K562 (cell line): Measurements from ENCODE around the gene TPK1. TPM values are rescaled to one million over a fixed set of nuclear protein-coding genes. Genes with fewer than 3 reads are reported as not detected.

Source experiments
- ATAC-seq: fragments of 200-7000 bp; cut with Tn5 transposase; 3 replicates; pipeline ENCODE4 v1.9.1; 2020; ENCODE audit warnings: moderate library complexity
- BruUV-seq: library from RNA; stranded (reverse); fragments of 400-500 nt; replicated peaks from 2 replicates; lab custom pipeline; 2021; lab: Mats Ljungman, UMichigan
- CTCF ChIA-PET: fragments of 300-600 bp; formaldehyde crosslinking; extraction: SDS; loops from one replicate; lab custom pipeline; 2021; ENCODE audit warnings: low intra/inter-chr PET ratio; lab: Yijun Ruan, JAX
- POLR2A ChIA-PET: fragments of 300-600, 350-650 bp; sonication (Branson Sonifier 250); formaldehyde crosslinking; extraction: SDS; loops from one replicate; lab custom pipeline; 2021; ENCODE audit warnings: antibody characterized with exemption, inconsistent platforms; lab: Yijun Ruan, JAX
- DNase-seq, 4 experiments: peaks; one replicate each; pipeline versions ENCODE4 v3.0.0 to v3.0.0-alpha.2; 2011 to 2018; ENCODE audit warnings: low spot score in 3 of 4, mixed read lengths in 3 of 4; ENCODE audit errors: extremely low read depth in 1 of 4
- FAIRE-seq: peaks from 2 replicates; lab custom pipeline; 2011; peaks lifted over from hg19 to GRCh38; lab: Jason Lieb, UNC
- H2AFZ ChIP-seq: 2 replicates; pipeline ENCODE4 v1.6.0; 2011; ENCODE audit warnings: low read depth, low read length, control low read depth, inconsistent platforms
- H3K27ac ChIP-seq: fragments of 200-600 bp; 3 replicates; pipeline ENCODE4 v1.8.0; 2011; ENCODE audit warnings: low read depth, mild to moderate bottlenecking, control low read depth, inconsistent platforms, low read length, moderate library complexity, mixed read lengths; ENCODE audit errors: extremely low read depth
- H3K27me3 ChIP-seq, 2 experiments: fragments of 300-600 bp in 1 of 2; 2 replicates in 1 of 2; 3 replicates in 1 of 2; pipeline versions ENCODE4 v1.6.0 to v1.8.0; 2011; ENCODE audit warnings: inconsistent platforms in 2 of 2, low read length in 2 of 2, mild to moderate bottlenecking in 1 of 2, mixed read lengths in 1 of 2, moderate library complexity in 1 of 2; ENCODE audit not compliant: control insufficient read depth in 2 of 2, insufficient read depth in 2 of 2
- H3K36me3 ChIP-seq: fragments of 300-600 bp; 3 replicates; pipeline ENCODE4 v1.8.0; 2011; ENCODE audit warnings: mild to moderate bottlenecking, low read length, inconsistent platforms; ENCODE audit not compliant: control insufficient read depth, insufficient read depth
- H3K4me1 ChIP-seq, 2 experiments: fragments of 200-600 bp in 1 of 2; replicated peaks in 1 of 2; 2 replicates in 1 of 2; 3 replicates in 1 of 2; pipeline versions ENCODE4 v1.5.1 to v1.8.0; 2011; ENCODE audit warnings: inconsistent platforms in 2 of 2, low read length in 2 of 2, mild to moderate bottlenecking in 1 of 2, mixed read lengths in 1 of 2, moderate library complexity in 1 of 2; ENCODE audit not compliant: control insufficient read depth in 2 of 2, insufficient read depth in 2 of 2
- H3K4me2 ChIP-seq: 2 replicates; pipeline ENCODE4 v1.6.1; 2011; ENCODE audit warnings: low read length, control low read depth, inconsistent platforms, mixed read lengths; ENCODE audit not compliant: insufficient read depth
- H3K4me3 ChIP-seq: fragments of 200-600 bp; sonication (generic), shearing (Covaris generic); 2 replicates; pipeline ENCODE4 v1.5.1; 2016; ENCODE audit warnings: control low read depth, inconsistent platforms
- H3K79me2 ChIP-seq: fragments of 200-600 bp; 3 replicates; pipeline ENCODE4 v1.8.0; 2011; ENCODE audit warnings: low read length, inconsistent platforms; ENCODE audit not compliant: control insufficient read depth, insufficient read depth
- H3K9ac ChIP-seq, 2 experiments: 2 replicates each; pipeline versions ENCODE4 v1.6.0 to v1.6.1; 2011; ENCODE audit warnings: low read depth in 2 of 2, low read length in 2 of 2, control low read depth in 1 of 2, inconsistent platforms in 1 of 2, mild to moderate bottlenecking in 1 of 2, mixed read lengths in 1 of 2; ENCODE audit not compliant: insufficient read depth in 1 of 2
- H3K9me1 ChIP-seq: one replicate; pipeline ENCODE4 v1.6.0; 2011; ENCODE audit warnings: inconsistent platforms, mild to moderate bottlenecking, low read length, moderate library complexity; ENCODE audit not compliant: control insufficient read depth, insufficient read depth
- H3K9me3 ChIP-seq: replicated peaks from 2 replicates; pipeline ENCODE4 v1.5.1; 2011; ENCODE audit warnings: low read depth, low read length, inconsistent platforms; ENCODE audit not compliant: control insufficient read depth, insufficient read depth
- H4K20me1 ChIP-seq: replicated peaks from 2 replicates; pipeline ENCODE4 v1.6.1; 2011; ENCODE audit warnings: low read length, inconsistent platforms, mixed read lengths; ENCODE audit not compliant: control insufficient read depth, insufficient read depth
- GATAD2B ChIP-seq: fragments of 450-650 bp; IDR thresholded peaks from 2 replicates; pipeline ENCODE4 v1.6.1; 2017; ENCODE audit warnings: mild to moderate bottlenecking, borderline replicate concordance
- SMAD2 ChIP-seq: fragments of 150-350 bp; IDR thresholded peaks from 2 replicates; pipeline ENCODE4 v1.6.1; 2014; ENCODE audit warnings: low read depth, mild to moderate bottlenecking, low read length
- ZBTB11 ChIP-seq, 3 experiments: fragments of 200-800 bp in 1 of 3; fragments of 250-450 bp in 1 of 3; fragments of 450-650 bp in 1 of 3; sonication (Bioruptor Pico) in 1 of 3; sonication (Bioruptor generic) in 1 of 3; formaldehyde crosslinking in 1 of 3; IDR thresholded peaks; 2 replicates each; pipeline versions ENCODE4 v1.6.1 to v1.8.0; 2016 to 2022; ENCODE audit warnings: mild to moderate bottlenecking in 2 of 3, missing genetic modification characterization in 2 of 3, missing compliant biosample characterization in 1 of 3, moderate library complexity in 1 of 3
- WGBS: fragments of 100-300 bp; shearing (Covaris generic); methylation state at CpG from one replicate; pipeline ENCODE4 v1.1.6; 2016; ENCODE audit warnings: low coverage, mixed read lengths; ENCODE audit not compliant: insufficient coverage; ENCODE audit errors: missing lambda C conversion rate; 5-methylcytosine and 5-hydroxymethylcytosine counted together
- in situ Hi-C: fragments of 300-500 bp; cut with MboI; formaldehyde crosslinking; loops from 4 replicates; pipeline ENCODE4 v1.15.0; 2018; ENCODE audit warnings: inconsistent platforms, mixed read lengths
- intact Hi-C: fragments of 100-400 bp; cut with micrococcal nuclease; formaldehyde crosslinking; loops from 2 replicates; pipeline ENCODE4 v1.14.2; 2022
- polyA plus RNA-seq, 8 experiments: library from polyadenylated mRNA; depleted of rRNA in 4 of 8; stranded (reverse) in 5 of 8; unstranded in 3 of 8; fragments of >200 nt; fragmentation: Nextera tagmentation in 2 of 8; fragmentation: Illumina TruSeq in 1 of 8; extraction: Ambion mirVana in 2 of 8; extraction: Trizol in 1 of 8; gene quantifications; 2 replicates each; pipeline versions ENCODE4 v1.2.1 to v1.2.3, GENCODE V29; 2011 to 2014; ENCODE audit warnings: inconsistent platforms in 1 of 8, missing spikeins in 1 of 8
- total RNA-seq, 7 experiments: library from RNA; depleted of rRNA in 6 of 7; stranded (reverse); fragments of >200 nt in 6 of 7; fragmentation: Illumina TruSeq in 2 of 7; extraction: Trizol in 2 of 7; gene quantifications; 2 replicates each; pipeline versions ENCODE4 v1.2.1 to v1.2.3, GENCODE V29; 2011 to 2021; ENCODE audit warnings: low replicate concordance in 1 of 7

TPK1 gene
- total and polyA plus RNA-seq, 9 of the 15 experiments (the other 6 are each of a cell fraction or from before 2014, with no cell fraction given): 5.1 to 16.2 (median 9.2) TPM

GRCh38 chr7:144784441-144784840 lies 51.4 kb downstream of the TPK1 start:
- Histone ChIP-seq H2AFZ (no peak overlapping the region), H3K9ac (no peak overlapping the region), H3K27me3 (no peaks in the 10 kb centered on the region), H3K4me3 (no peak overlapping the region), H3K4me2 (no peak overlapping the region), H3K36me3 (no peaks in the 10 kb centered on the region), H3K79me2 (no peaks in the 10 kb centered on the region), H4K20me1 (no peaks in the 10 kb centered on the region), H3K9me3 (no peaks in the 10 kb centered on the region; the same call in 1 of the 2 replicates), H3K4me1 (no peaks in the 10 kb centered on the region), H3K9me1 (no peaks in the 10 kb centered on the region), H3K27ac (no peak overlapping the region)
- FAIRE-seq (peak; percentile 44), ATAC-seq (no peak), DNase-seq (no peak)
- BruUV-seq: no TSS peak
- POLR2A ChIA-PET: no interaction called here
- TF ChIP-seq SMAD2: no peak
- TF ChIP-seq ZBTB11 (CRISPR knock-in tag; IDR thresholded peaks at IDR 0.05): no peak
- no peak for TF ChIP-seq GATAD2B
- intact Hi-C loops: no loop called here
- 4% methylated on average over 2 of the region's 2 CpGs for WGBS
- in situ Hi-C loops: no loop called here
- CTCF ChIA-PET: no interaction called here
